Measurements from ENCODE around the gene SPATA7. TPM values are rescaled to one million over a fixed set of nuclear protein-coding genes. Genes with fewer than 3 reads are reported as not detected.
"Not testable (repeated sequence)": the region's sequence is repeated elsewhere in the genome, so short reads cannot be mapped to it uniquely, and the experiment has no call there.

Gene SPATA7
- total and polyA plus RNA-seq, 4 donors = 23.5 to 44.3 (median 24.3) TPM

DNA sequence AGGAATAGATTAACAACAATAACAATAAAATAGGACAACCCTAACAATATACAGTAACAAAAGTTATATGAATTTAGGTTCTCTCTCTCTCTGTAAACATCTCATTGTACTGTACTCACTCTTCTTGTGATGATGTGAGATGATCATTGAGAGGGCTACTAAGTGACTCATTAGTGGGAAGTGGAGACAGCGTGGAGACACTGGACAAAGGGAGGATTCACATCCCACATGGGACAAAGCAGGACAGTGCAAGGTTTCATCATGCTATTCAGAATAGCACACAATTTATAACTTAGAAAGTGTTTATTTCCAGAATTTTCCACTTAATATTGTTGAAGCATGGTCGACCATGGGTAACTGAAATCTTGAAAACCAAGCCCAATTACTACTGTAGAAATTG lies 26.0 kb upstream of the SPATA7 start:
- no peak overlapping the region for H3K4me3 ChIP-seq (ENCODE audit: low read depth, low read length)
- no peaks in the 10 kb centered on the region for H3K36me3 ChIP-seq (ENCODE audit: control insufficient read depth, insufficient read depth, low read length)
- no peaks in the 10 kb centered on the region for H3K4me1 ChIP-seq (ENCODE audit: control insufficient read depth, insufficient read depth, low read length)
- no CpG with 5 or more reads among the region's 2 CpGs for WGBS (ENCODE audit: insufficient coverage)
- no peaks in the 10 kb centered on the region for H3K27me3 ChIP-seq (ENCODE audit: control insufficient read depth, insufficient read depth, low read length)
- peak in 1 of 6 donors; percentile 17 for DNase-seq (ENCODE audit: low read depth in 4 of 6, low spot score in 6 of 6)
- no peak overlapping the region for H3K27ac ChIP-seq (ENCODE audit: low read depth, low read length)
- no peaks in the 10 kb centered on the region for H3K9me3 ChIP-seq (ENCODE audit: control insufficient read depth, insufficient read depth, low read length)

DNA sequence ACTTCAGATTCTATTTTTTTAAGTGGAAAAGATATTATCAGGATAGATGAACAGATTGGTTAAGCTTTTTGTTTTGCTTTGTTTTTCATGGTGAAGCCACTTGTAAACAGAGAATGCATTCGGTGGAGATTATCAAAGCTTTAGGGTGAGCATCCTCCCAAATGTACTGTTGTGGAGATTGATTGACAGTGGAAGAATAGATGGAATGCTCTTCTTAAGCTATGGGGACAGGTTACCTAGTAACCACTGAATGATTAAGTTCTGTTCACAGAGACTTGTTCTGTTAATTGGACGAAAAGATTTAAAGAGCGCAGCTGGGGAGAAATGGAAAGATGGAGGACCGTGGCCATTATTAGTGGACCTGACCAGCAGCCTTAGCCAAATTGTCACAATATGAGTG lies 21.8 kb upstream of the SPATA7 start:
- Histone ChIP-seq H3K27me3 (ENCODE audit: control insufficient read depth, insufficient read depth, low read length) (no peaks in the 10 kb centered on the region), H3K36me3 (ENCODE audit: control insufficient read depth, insufficient read depth, low read length) (no peaks in the 10 kb centered on the region), H3K4me3 (ENCODE audit: low read depth, low read length) (no peak overlapping the region), H3K27ac (ENCODE audit: low read depth, low read length) (no peak overlapping the region), H3K9me3 (ENCODE audit: control insufficient read depth, insufficient read depth, low read length) (no peaks in the 10 kb centered on the region), H3K4me1 (ENCODE audit: control insufficient read depth, insufficient read depth, low read length) (no peaks in the 10 kb centered on the region)
- 12% methylated on average over 4 of the region's 4 CpGs for WGBS (ENCODE audit: insufficient coverage)
- DNase-seq (ENCODE audit: low read depth in 4 of 6, low spot score in 6 of 6) = peak in 2 of 6 donors; percentile 7 to 77

DNA sequence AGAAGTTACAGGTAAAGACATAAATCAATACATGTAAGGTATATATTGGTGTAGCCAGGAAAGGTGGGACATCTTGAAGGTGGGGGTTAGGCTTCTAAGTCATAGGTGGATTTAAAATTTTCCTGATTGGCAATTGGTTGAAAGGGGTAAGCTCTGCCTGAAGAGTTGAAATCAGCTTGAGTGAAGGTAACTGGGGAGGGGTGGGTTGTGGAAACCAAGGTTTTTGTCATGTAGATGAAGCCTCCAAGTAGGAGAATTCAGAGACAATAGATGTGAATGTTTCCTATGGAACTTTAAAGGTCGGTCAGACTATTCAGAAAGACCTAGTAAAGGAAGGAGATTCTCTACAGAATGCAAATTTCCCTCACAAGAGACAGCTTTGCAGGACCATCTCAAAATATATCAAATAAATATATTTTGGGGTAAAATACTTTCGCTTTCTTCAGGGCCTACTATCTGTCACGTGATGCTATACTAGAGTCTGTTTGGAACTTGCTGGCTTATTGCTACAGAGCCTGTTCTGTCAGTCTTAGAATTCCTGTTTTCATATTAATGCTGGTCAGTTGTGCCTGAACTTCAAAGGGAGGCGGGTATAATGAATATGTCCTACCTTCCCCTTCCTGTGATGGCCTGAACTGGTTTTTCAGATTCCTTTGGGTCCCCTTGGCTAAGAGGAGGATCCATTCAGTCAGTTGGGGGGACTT lies 20.6 kb upstream of the SPATA7 start:
- 100% methylated on average over 1 of the region's 4 CpGs for WGBS (ENCODE audit: insufficient coverage)
- DNase-seq (ENCODE audit: low read depth in 4 of 6, low spot score in 6 of 6) = no peak
- no peaks in the 10 kb centered on the region for H3K4me1 ChIP-seq (ENCODE audit: control insufficient read depth, insufficient read depth, low read length)
- H3K27ac ChIP-seq (ENCODE audit: low read depth, low read length) = no peak overlapping the region
- no peak overlapping the region for H3K4me3 ChIP-seq (ENCODE audit: low read depth, low read length)
- no peaks in the 10 kb centered on the region for H3K36me3 ChIP-seq (ENCODE audit: control insufficient read depth, insufficient read depth, low read length)
- no peaks in the 10 kb centered on the region for H3K27me3 ChIP-seq (ENCODE audit: control insufficient read depth, insufficient read depth, low read length)
- H3K9me3 ChIP-seq (ENCODE audit: control insufficient read depth, insufficient read depth, low read length) = no peaks in the 10 kb centered on the region

DNA sequence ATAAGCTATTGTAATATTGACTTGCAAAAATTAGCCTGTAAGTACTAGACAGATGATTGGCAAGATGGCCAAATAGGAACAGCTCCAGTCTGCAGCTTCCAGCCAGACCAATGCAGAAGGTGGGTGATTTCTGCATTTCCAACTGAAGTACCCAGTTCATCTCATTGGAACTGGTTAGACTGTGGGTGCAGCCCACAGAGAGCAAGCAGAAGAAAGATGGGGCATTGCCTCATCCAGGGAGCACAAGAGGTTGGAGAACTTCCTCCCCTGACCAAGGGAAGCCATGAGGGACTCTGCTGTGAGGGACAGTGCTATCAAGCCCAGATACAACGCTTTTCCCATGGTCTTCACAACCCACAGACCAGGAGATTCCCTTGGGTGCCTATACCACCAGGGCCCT lies 16.0 kb upstream of the SPATA7 start:
- H3K4me3 ChIP-seq (ENCODE audit: low read depth, low read length) = no peak overlapping the region
- H3K27ac ChIP-seq (ENCODE audit: low read depth, low read length) = no peak overlapping the region
- H3K36me3 ChIP-seq (ENCODE audit: control insufficient read depth, insufficient read depth, low read length) = no peaks in the 10 kb centered on the region
- DNase-seq (ENCODE audit: low read depth in 4 of 6, low spot score in 6 of 6) = no peak
- no peaks in the 10 kb centered on the region for H3K4me1 ChIP-seq (ENCODE audit: control insufficient read depth, insufficient read depth, low read length)
- WGBS (ENCODE audit: insufficient coverage) = 80% methylated on average over 1 of the region's 1 CpG
- no peaks in the 10 kb centered on the region for H3K9me3 ChIP-seq (ENCODE audit: control insufficient read depth, insufficient read depth, low read length)
- H3K27me3 ChIP-seq (ENCODE audit: control insufficient read depth, insufficient read depth, low read length) = no peaks in the 10 kb centered on the region

DNA sequence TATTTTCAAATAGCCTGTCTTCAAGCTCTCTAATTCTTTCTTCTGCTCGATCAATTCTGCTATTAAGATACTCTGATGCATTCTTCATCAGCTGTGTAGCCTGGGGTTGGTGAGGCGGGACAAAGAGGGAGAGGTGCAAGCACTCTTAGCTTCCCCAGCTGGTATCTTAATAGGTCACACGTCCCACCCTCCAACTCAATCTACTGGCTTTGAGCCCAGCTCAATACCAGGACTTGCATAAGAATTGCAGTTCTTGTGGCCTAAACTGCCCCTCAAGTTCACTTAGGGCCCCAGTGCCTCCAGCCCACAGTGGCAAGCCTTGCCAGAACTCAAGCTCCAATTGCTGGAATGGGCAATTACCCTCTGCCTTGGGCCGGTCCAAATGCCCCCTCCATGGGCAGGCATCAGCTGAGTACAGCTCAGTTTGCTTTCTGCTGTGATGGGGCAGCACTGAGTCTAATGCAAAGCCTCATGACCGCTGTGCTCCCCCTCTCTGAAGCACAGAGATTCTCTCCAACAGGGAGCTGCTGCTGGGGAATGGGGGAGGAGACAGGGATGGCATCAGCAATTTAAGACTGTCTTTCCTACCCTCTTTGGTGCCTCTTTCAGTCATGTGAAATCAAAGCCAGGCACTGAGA lies 5.6 kb upstream of the SPATA7 start:
- Histone ChIP-seq H3K4me1 (ENCODE audit: control insufficient read depth, insufficient read depth, low read length) (peaks cover 5% of the 10 kb centered on the region), H3K4me3 (ENCODE audit: low read depth, low read length) (no peak overlapping the region), H3K36me3 (ENCODE audit: control insufficient read depth, insufficient read depth, low read length) (no peaks in the 10 kb centered on the region), H3K27me3 (ENCODE audit: control insufficient read depth, insufficient read depth, low read length) (no peaks in the 10 kb centered on the region), H3K27ac (ENCODE audit: low read depth, low read length) (no peak overlapping the region), H3K9me3 (ENCODE audit: control insufficient read depth, insufficient read depth, low read length) (no peaks in the 10 kb centered on the region)
- peak in 1 of 6 donors; percentile 14 for DNase-seq (ENCODE audit: low read depth in 4 of 6, low spot score in 6 of 6)
- 49% methylated on average over 4 of the region's 5 CpGs for WGBS (ENCODE audit: insufficient coverage)

DNA sequence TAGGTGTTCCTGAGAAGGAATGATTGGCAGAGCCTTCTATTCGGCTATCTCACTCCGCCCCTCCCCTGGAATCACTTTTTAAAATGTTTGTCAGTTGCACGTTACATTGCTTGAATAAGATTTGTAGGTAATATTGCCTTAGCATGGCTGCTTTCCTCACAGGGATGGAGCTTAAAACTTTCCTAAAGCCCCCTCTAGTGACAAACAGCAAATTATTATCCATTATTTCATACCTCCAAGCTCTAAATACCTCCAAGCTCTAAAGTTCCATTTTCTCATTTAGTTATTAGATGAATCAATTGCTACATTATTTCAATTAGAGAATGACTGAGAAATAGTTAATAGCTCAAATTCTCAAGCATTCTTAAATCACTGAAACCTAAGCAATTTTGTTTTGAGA lies 5.1 kb upstream of the SPATA7 start:
- H3K36me3 ChIP-seq (ENCODE audit: control insufficient read depth, insufficient read depth, low read length) = no peaks in the 10 kb centered on the region
- H3K27me3 ChIP-seq (ENCODE audit: control insufficient read depth, insufficient read depth, low read length) = no peaks in the 10 kb centered on the region
- peak in 3 of 6 donors; percentile 11 to 85 (median 66) for DNase-seq (ENCODE audit: low read depth in 4 of 6, low spot score in 6 of 6)
- peaks cover 5% of the 10 kb centered on the region for H3K4me1 ChIP-seq (ENCODE audit: control insufficient read depth, insufficient read depth, low read length)
- no peaks in the 10 kb centered on the region for H3K9me3 ChIP-seq (ENCODE audit: control insufficient read depth, insufficient read depth, low read length)
- H3K27ac ChIP-seq (ENCODE audit: low read depth, low read length) = no peak overlapping the region
- no peak overlapping the region for H3K4me3 ChIP-seq (ENCODE audit: low read depth, low read length)
- no CpG with 5 or more reads among the region's 3 CpGs for WGBS (ENCODE audit: insufficient coverage)

DNA sequence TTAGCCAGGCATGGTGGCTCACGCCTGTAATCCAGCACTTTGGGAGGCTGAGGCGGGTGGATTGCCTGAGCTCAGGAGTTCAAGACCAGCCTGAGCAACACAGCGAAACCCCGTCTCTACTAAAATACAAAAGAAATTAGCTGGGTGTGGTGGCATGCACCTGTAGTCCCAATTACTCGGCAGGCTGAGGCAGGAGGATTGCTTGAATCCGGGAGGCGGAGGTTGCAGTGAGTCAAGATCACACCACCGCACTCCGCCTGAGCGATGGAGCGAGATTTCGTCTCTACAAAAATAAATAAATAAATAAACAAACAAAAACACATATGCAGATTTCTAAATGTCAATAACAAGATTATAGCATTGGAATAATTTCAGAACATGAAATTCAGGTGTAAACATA lies 3.8 kb upstream of the SPATA7 start:
- not testable (repeated sequence) for DNase-seq (ENCODE audit: low read depth in 4 of 6, low spot score in 6 of 6); H3K27ac ChIP-seq (ENCODE audit: low read depth, low read length); H3K4me3 ChIP-seq (ENCODE audit: low read depth, low read length); H3K27me3 ChIP-seq (ENCODE audit: control insufficient read depth, insufficient read depth, low read length); H3K36me3 ChIP-seq (ENCODE audit: control insufficient read depth, insufficient read depth, low read length); H3K4me1 ChIP-seq (ENCODE audit: control insufficient read depth, insufficient read depth, low read length); H3K9me3 ChIP-seq (ENCODE audit: control insufficient read depth, insufficient read depth, low read length)
- 100% methylated on average over 2 of the region's 12 CpGs for WGBS (ENCODE audit: insufficient coverage)

DNA sequence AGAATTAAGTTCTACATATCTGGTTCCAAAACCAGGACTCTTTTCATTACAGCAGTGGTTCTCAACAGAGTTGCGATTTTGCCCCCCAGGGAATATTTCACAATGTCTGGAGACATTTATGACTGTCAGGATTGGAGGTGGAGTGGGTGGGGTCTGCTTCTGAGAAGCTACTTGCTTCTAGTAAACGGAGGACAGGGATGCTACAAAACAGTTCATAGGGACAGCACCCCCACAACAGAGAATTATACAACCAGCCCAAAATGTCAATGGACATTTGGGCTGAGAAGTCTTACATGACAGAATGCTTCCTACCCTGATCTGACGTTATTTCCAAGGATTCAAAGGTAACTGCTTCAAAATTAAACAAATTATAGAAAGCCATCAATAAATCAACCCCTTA lies 739 bp upstream of the SPATA7 start:
- Histone ChIP-seq H3K27me3 (ENCODE audit: control insufficient read depth, insufficient read depth, low read length) (no peaks in the 10 kb centered on the region), H3K4me3 (ENCODE audit: low read depth, low read length) (peak overlapping the region; percentile 96), H3K4me1 (ENCODE audit: control insufficient read depth, insufficient read depth, low read length) (peaks cover 4% of the 10 kb centered on the region), H3K9me3 (ENCODE audit: control insufficient read depth, insufficient read depth, low read length) (no peaks in the 10 kb centered on the region), H3K27ac (ENCODE audit: low read depth, low read length) (peak overlapping the region; percentile 93), H3K36me3 (ENCODE audit: control insufficient read depth, insufficient read depth, low read length) (no peaks in the 10 kb centered on the region)
- peak in 1 of 6 donors; percentile 10 for DNase-seq (ENCODE audit: low read depth in 4 of 6, low spot score in 6 of 6)
- no CpG with 5 or more reads among the region's 3 CpGs for WGBS (ENCODE audit: insufficient coverage)

DNA sequence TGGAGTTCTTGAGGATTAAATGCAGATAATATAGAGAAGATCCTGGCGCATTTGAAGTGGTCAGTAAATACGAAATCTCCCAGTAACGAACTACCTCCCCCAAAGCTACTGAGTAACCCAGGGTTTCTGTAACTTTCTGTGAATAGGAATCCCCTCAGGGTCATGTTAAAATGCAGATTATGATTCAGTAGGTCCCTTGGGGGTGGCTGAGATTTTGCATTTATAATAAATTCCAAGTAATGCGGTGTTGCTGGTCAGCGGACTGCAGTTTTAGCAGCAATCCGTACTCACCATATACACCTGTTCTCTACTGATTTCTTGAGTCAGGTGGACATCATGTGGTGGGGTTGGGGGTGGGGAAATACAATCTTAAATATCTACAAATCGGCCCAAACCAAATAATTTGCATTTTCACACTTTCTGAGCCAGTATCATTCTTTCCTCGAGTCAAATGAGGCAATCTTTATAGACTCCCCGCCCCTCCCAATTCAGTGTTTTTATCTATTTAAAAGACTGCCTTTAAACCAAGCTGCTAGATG lies 868 bp downstream of the SPATA7 start:
- WGBS (ENCODE audit: insufficient coverage) = no CpG with 5 or more reads among the region's 9 CpGs
- Histone ChIP-seq H3K9me3 (ENCODE audit: control insufficient read depth, insufficient read depth, low read length) (no peaks in the 10 kb centered on the region), H3K27me3 (ENCODE audit: control insufficient read depth, insufficient read depth, low read length) (no peaks in the 10 kb centered on the region), H3K4me3 (ENCODE audit: low read depth, low read length) (peak overlapping the region; percentile 96), H3K4me1 (ENCODE audit: control insufficient read depth, insufficient read depth, low read length) (no peaks in the 10 kb centered on the region), H3K27ac (ENCODE audit: low read depth, low read length) (peak overlapping the region; percentile 93), H3K36me3 (ENCODE audit: control insufficient read depth, insufficient read depth, low read length) (no peaks in the 10 kb centered on the region)
- peak in 2 of 6 donors; percentile 7 to 50 for DNase-seq (ENCODE audit: low read depth in 4 of 6, low spot score in 6 of 6)

All from spinal cord (tissue), 10 donors.